ENCODE results near the gene CYP4Z1. TPM values are rescaled to one million over a fixed set of nuclear protein-coding genes. Genes with fewer than 3 reads are reported as not detected.
"Not testable (repeated sequence)": the region's sequence is repeated elsewhere in the genome, so short reads cannot be mapped to it uniquely, and the experiment has no call there.

CYP4Z1 gene
- total RNA-seq, 4 donors from 2014 or later, result 0.39 to 1.7 (median 1.4) TPM

DNA sequence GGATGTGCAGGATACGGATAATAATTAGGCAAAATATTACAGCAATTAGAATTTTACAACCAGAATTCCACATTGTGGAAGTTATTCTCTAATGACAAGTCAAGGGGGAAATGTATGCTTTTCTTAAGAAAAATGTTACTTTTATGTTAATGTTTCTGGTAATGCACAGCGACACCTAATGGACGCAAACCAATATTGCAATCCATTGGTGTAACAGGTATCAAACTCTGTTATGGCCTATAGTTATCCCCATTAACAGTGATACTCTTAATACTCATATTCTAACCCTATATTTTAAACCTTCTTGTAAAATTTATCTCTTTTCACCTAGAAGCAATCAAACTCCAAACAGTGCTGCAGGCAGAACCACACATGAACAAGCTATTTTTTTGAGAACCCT is 22.3 kb downstream of the CYP4Z1 start:
- peak; percentile 19 to 27 for DNase-seq
- TF ChIP-seq CTCF (IDR thresholded peaks at IDR 0.05), result peak in 4 of 6 experiments; percentile 34 to 52 (median 49)
- H3K27ac ChIP-seq; H3K4me3 ChIP-seq (replicated peaks in 1 of 3); H3K36me3 ChIP-seq; intact Hi-C loops (cut with DNase I); H3K9me3 ChIP-seq; H3K27me3 ChIP-seq; H3K4me1 ChIP-seq: not testable (repeated sequence)
- 2 to 6% methylated on average over 3 of the region's 3 CpGs for WGBS, 2 donors

DNA sequence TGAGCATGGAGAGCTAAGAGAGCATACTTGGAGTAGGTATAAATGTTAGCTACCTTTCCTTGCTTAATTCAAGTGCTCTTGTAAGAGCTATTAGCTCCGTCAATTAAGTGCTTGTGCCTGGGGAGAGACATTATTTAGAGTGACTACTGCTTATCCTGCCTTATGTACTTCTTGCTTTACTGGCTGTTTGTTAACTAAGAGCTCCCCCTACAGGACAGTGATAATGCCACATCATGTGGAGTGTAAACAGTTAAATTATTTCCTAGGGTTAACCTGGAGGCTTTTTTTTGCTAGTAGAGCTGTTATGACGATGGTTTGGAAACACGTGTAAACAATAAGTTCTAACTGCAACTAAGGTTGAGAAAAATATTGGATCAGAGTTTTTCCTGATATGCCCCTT is 24.4 kb downstream of the CYP4Z1 start:
- intact Hi-C loops (cut with DNase I); H3K27ac ChIP-seq; H3K36me3 ChIP-seq; H3K4me3 ChIP-seq (replicated peaks in 1 of 3); H3K4me1 ChIP-seq; H3K9me3 ChIP-seq; DNase-seq; H3K27me3 ChIP-seq: not testable (repeated sequence)
- 8 to 9% methylated on average over 3 of the region's 3 CpGs for WGBS, 2 donors
- TF ChIP-seq CTCF (IDR thresholded peaks at IDR 0.05), result peak in 1 of 6 experiments; percentile 24

DNA sequence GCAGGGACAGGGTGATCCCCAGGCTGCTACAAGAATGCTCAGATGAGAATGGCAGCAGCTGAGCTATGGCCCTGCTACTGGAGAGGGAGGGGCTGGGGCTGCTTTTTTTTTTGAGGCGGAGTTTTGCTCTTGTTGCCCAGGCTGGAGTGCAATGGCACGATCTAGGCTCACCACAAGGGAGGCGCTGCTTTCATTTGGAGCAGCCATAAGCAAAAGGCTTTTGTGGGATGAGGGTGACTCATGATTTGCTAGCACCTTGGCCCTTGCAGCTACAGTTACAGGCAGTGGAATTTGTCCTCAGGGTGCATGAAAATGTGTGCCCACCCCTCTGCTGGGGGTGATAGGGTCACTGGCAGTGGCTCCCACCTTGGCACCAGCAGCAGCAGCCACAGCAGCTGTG is 37.8 kb downstream of the CYP4Z1 start:
- TF ChIP-seq POLR2A (IDR thresholded peaks at IDR 0.05), result no peak
- no peak for TF ChIP-seq CTCF (IDR thresholded peaks at IDR 0.05)

GRCh38 chr1:47106792-47107191 is 39.8 kb downstream of the CYP4Z1 start:
- no peak for TF ChIP-seq CTCF (IDR thresholded peaks at IDR 0.05)
- no peak for TF ChIP-seq POLR2A (IDR thresholded peaks at IDR 0.05)
- H3K27ac ChIP-seq, result no peak overlapping the region
- 94 to 95% methylated on average over 3 of the region's 3 CpGs for WGBS, 2 donors
- intact Hi-C loops (cut with DNase I), result no loop called here
- no peaks in the 10 kb centered on the region for H3K9me3 ChIP-seq
- no peaks in the 10 kb centered on the region for H3K27me3 ChIP-seq
- no peak for DNase-seq
- no peaks in the 10 kb centered on the region for H3K4me1 ChIP-seq
- no peak overlapping the region for H3K4me3 ChIP-seq (replicated peaks in 1 of 3)
- no peaks in the 10 kb centered on the region for H3K36me3 ChIP-seq

More for the DNA sequence above, 37.8 kb downstream of the CYP4Z1 start:
- Histone ChIP-seq H3K4me1 (no peaks in the 10 kb centered on the region), H3K27ac (no peak overlapping the region), H3K4me3 (replicated peaks in 1 of 3) (no peak overlapping the region), H3K27me3 (no peaks in the 10 kb centered on the region), H3K9me3 (no peaks in the 10 kb centered on the region), H3K36me3 (no peaks in the 10 kb centered on the region)
- 90 to 100% methylated on average over 2 to 3 of the region's 3 CpGs for WGBS, 2 donors
- intact Hi-C loops (cut with DNase I), result no loop called here
- DNase-seq, result no peak

DNA sequence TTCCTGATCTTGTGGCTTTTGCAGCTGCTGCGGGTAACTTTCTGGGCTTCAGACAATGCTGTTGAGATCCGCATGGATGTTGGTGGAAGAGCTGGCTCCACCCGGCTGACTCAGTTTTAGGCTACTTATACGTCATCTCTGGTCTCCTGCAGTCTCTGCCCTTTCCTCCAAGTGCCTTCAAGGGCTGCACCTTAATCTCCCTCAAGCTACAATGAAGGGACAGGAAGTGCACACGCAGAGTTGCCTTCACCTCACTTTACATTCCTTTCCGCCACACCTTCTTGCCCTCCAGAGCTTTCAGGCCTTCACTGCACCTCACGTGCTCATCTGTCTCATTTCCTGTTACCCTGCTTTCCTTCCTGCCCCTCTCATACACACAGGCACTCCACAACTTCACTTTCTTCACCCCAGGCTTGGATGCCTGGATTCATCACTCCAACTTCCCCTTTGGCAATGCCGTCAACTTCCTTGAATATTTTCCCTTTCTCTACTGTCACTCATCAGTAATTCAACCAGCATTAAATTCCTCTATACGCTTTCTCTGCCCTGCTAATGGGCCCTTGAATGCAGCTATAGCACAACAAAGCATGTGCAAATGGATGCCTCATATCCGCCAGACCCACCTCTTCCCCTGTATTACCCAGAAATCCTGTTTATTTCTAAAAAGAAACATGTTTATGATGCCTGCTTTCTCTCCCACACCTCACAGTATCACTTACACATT is 41.0 kb downstream of the CYP4Z1 start:
- peak; percentile 14 to 18 for DNase-seq
- H3K4me3 ChIP-seq (replicated peaks in 1 of 3); H3K4me1 ChIP-seq; H3K36me3 ChIP-seq; intact Hi-C loops (cut with DNase I); H3K9me3 ChIP-seq; H3K27me3 ChIP-seq; H3K27ac ChIP-seq: not testable (repeated sequence)
- WGBS, 2 donors, result 44 to 50% methylated on average over 8 to 10 of the region's 10 CpGs

DNA sequence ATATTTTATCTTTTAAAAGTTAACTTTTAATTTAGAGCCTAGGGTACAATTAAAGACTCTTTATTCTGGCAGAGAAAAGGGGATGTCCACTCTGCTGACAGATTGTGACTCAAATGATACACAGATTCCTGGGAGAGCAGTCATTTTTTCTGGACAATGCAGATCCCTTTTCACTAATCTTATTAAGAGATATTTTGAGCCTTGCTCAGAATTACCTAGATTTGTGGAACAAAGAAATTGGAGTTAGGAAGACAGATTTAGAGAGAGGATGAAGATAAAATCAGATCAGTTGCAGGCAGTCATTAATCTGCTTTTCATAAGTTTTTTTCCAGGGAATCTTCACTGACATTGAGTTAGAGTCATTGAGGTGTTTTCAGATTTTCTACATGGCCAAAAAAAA is 42.5 kb downstream of the CYP4Z1 start:
- DNase-seq; H3K4me1 ChIP-seq; H3K27ac ChIP-seq; H3K27me3 ChIP-seq; H3K4me3 ChIP-seq (replicated peaks in 1 of 3); H3K36me3 ChIP-seq; H3K9me3 ChIP-seq; intact Hi-C loops (cut with DNase I): not testable (repeated sequence)
